WERI-Rb-1 (cell line): ENCODE measurements around the gene HHAT.

ENCODE experiments used
- DNase-seq: peaks from one replicate; pipeline ENCODE4 v3.0.0-alpha.2; 2020
- H3K27ac ChIP-seq: fragments of 250-450 bp; sonication (Bioruptor Pico); 2 replicates; pipeline ENCODE4 v1.5.1; 2020; ENCODE audit warnings: mild to moderate bottlenecking, moderate library complexity
- H3K27me3 ChIP-seq: fragments of 250-450 bp; sonication (Bioruptor Pico); 2 replicates; pipeline ENCODE4 v1.5.1; 2021; ENCODE audit warnings: mild to moderate bottlenecking, low read depth, moderate library complexity; ENCODE audit not compliant: insufficient read depth, severe bottlenecking
- H3K36me3 ChIP-seq: fragments of 250-450 bp; sonication (Bioruptor Pico); 2 replicates; pipeline ENCODE4 v1.5.1; 2020; ENCODE audit warnings: mild to moderate bottlenecking, moderate library complexity
- H3K4me3 ChIP-seq: 2 replicates; pipeline ENCODE4 v1.5.1; 2011; ENCODE audit warnings: low read depth, mild to moderate bottlenecking, control low read depth, low read length
- H3K9me3 ChIP-seq: fragments of 250-450 bp; sonication (Bioruptor Pico); 2 replicates; pipeline ENCODE4 v1.5.1; 2021; ENCODE audit warnings: mild to moderate bottlenecking, moderate library complexity; ENCODE audit not compliant: severe bottlenecking
- TF ChIP-seq, protein P1 (sequence below): IDR thresholded peaks from 2 replicates; pipeline ENCODE4 v1.5.1; 2011; ENCODE audit warnings: low read depth, mild to moderate bottlenecking, control low read depth, inconsistent platforms, low read length

HHAT gene

DNA sequence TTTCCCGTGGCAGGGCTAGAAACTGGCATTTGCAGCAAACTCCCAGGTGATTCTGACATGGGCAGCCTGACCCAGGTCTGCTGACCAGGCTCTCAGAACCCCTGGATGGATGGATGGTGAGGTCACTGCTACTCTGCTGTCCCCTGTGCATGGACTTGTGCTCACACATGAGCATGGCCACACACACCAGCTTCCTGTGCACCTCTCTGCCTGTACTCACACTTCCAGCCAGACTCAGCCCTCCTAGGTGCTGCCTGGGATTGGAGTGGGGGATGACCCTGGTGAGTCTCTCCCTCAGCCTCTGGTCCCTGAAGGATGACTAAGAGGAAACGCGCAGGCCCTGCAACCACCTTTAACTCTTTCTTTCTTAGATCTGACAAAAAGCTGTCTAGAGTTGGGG is 361.1 kb downstream of the HHAT start:
- H3K4me3 ChIP-seq = no peak overlapping the region
- no peak for DNase-seq
- no peaks in the 10 kb centered on the region for H3K9me3 ChIP-seq
- no peaks in the 10 kb centered on the region for H3K36me3 ChIP-seq
- H3K27ac ChIP-seq = no peak overlapping the region
- no peaks in the 10 kb centered on the region for H3K27me3 ChIP-seq
- TF ChIP-seq, protein P1, sequence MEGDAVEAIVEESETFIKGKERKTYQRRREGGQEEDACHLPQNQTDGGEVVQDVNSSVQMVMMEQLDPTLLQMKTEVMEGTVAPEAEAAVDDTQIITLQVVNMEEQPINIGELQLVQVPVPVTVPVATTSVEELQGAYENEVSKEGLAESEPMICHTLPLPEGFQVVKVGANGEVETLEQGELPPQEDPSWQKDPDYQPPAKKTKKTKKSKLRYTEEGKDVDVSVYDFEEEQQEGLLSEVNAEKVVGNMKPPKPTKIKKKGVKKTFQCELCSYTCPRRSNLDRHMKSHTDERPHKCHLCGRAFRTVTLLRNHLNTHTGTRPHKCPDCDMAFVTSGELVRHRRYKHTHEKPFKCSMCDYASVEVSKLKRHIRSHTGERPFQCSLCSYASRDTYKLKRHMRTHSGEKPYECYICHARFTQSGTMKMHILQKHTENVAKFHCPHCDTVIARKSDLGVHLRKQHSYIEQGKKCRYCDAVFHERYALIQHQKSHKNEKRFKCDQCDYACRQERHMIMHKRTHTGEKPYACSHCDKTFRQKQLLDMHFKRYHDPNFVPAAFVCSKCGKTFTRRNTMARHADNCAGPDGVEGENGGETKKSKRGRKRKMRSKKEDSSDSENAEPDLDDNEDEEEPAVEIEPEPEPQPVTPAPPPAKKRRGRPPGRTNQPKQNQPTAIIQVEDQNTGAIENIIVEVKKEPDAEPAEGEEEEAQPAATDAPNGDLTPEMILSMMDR = no peak

DNA sequence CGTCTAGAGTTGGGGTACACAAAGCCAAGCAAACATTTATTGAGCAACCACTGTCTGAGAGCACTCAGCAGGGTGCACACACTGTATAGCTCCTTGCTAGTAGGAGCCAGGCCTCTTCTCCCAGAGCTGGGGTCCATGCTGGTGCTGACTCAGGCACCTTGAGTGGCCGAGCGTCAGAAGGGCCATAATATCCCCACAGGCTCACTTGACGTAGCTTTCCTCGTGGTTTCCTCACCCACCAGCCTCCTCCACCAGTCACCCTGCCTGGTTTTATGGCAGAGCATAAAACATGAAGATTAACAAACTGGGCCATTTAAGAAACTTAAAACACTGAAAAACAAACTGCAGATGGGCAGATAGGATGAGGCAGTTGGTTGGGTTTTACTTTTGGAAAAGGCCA is 361.5 kb downstream of the HHAT start:
- H3K9me3 ChIP-seq = no peaks in the 10 kb centered on the region
- no peak overlapping the region for H3K27ac ChIP-seq
- H3K27me3 ChIP-seq = no peaks in the 10 kb centered on the region
- TF ChIP-seq, protein P1 = no peak
- no peak for DNase-seq
- H3K4me3 ChIP-seq = no peak overlapping the region
- H3K36me3 ChIP-seq = no peaks in the 10 kb centered on the region

DNA sequence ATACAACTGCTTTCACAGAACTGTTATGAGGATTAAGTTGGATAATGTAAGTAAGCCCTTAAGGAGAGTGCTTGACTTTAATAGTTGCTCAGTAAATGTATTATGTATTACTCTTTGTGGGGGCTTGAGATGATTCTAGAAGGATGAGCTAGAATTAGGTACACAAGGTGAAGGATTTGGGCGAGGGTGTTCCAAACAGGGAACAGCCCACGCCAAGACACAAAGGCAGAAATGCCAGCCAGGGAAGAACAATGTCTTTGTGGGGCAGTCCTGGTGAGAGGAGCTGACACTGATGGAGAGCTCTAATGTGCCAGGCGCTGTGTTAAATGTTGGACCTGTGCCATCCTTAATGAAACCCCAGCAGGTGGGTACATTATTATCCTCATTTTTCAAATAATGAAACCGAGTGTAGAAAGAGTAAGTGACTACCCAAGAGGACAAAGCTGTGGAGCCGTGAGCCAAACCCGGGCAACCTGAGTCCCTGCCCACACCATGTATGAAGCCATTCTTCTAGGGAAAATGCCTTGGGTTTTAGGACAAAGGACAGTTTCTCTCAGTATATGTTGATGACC is 362.4 kb downstream of the HHAT start:
- DNase-seq = no peak

DNA sequence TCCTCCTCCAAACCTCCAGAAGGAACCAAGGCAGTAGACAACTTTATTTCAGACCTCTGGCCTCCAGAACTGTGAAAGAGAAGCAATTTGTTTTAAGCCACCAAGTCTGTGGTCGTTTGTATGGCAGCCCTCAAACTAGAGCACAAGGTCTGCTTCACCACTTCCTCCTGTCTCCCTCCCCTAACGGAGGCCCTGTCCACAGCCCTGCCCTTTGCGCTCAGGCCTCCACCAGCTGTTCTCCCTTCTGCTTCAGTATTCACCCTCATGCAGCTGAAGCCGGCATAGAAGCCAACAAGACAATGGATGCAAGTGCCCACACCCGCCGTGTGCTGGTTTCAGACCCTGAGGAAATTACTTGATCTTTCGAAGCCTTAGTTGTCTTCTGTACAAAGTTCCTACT is 364.1 kb downstream of the HHAT start:
- no peak for DNase-seq
- TF ChIP-seq, protein P1 = no peak
- H3K36me3 ChIP-seq = no peaks in the 10 kb centered on the region
- H3K27ac ChIP-seq = no peak overlapping the region
- no peaks in the 10 kb centered on the region for H3K9me3 ChIP-seq
- no peak overlapping the region for H3K4me3 ChIP-seq
- H3K27me3 ChIP-seq = no peaks in the 10 kb centered on the region

More for the DNA sequence above, 362.4 kb downstream of the HHAT start:
- no peak overlapping the region for H3K4me3 ChIP-seq
- H3K27me3 ChIP-seq = no peaks in the 10 kb centered on the region
- H3K36me3 ChIP-seq = no peaks in the 10 kb centered on the region
- TF ChIP-seq, protein P1 = no peak
- H3K9me3 ChIP-seq = no peaks in the 10 kb centered on the region
- H3K27ac ChIP-seq = no peak overlapping the region

DNA sequence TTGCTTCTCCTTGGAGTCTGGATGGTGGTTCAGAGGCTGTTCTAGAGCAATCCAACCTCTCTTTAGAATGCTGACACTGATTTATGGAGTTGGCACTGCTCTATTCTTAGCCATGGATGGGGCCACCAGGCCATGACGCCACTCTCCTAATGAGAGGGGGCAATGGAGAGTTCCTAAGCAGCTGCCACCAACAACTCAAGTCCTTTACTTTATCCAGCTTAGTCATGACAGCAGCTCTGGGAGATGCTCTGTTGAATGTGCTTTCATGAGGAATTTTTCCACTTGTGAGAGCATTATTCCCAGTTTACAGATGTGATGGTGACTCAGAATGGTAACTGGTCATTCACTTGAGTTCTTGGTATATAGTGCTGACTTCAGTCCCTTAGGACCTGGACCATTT is 366.3 kb downstream of the HHAT start:
- H3K36me3 ChIP-seq = no peaks in the 10 kb centered on the region
- TF ChIP-seq, protein P1 = no peak
- no peak for DNase-seq
- no peaks in the 10 kb centered on the region for H3K9me3 ChIP-seq
- no peak overlapping the region for H3K4me3 ChIP-seq
- no peaks in the 10 kb centered on the region for H3K27me3 ChIP-seq
- no peak overlapping the region for H3K27ac ChIP-seq

DNA sequence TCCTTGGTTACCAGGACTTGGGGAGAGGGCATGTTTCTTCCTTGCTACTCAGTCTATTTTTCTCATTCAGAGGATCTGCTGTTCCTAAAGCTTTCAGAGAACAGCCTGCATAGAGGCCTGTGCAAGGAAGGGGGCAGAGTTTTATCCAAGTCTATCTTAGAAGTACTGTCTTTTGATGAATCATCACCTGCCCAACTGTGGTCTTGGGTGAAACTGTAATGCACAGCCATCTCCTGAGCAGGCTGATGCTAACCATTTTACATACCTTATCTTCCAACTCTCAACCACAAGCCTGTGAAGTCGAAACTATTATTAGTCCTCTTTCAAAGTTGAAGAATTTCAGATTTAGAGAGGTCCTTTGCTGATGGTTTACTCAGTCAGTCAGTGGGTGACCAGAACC is 368.0 kb downstream of the HHAT start:
- Histone ChIP-seq H3K27me3 (no peaks in the 10 kb centered on the region), H3K27ac (no peak overlapping the region), H3K9me3 (no peaks in the 10 kb centered on the region), H3K36me3 (no peaks in the 10 kb centered on the region), H3K4me3 (no peak overlapping the region)
- TF ChIP-seq, protein P1 = no peak
- no peak for DNase-seq
